H9 (cell line): ENCODE results near the gene ARHGAP26. TPM values are rescaled to one million over a fixed set of nuclear protein-coding genes. Genes with fewer than 3 reads are reported as not detected.

ENCODE experiments used
- DNase-seq: peaks from one replicate; pipeline ENCODE4 v3.0.0-alpha.2; 2017
- H2AFZ ChIP-seq: one replicate; pipeline ENCODE4 v1.6.1; 2013; ENCODE audit warnings: mild to moderate bottlenecking, low read length, control low read depth, moderate library complexity
- H2AK5ac ChIP-seq: 2 replicates; pipeline ENCODE4 v1.6.1; 2013; ENCODE audit warnings: low read length, control low read depth, mixed read lengths; ENCODE audit not compliant: insufficient read length
- H2BK120ac ChIP-seq: one replicate; pipeline ENCODE4 v1.6.1; 2013; ENCODE audit warnings: low read depth, mild to moderate bottlenecking, low read length, control low read depth, inconsistent platforms; ENCODE audit not compliant: poor library complexity, severe bottlenecking
- H2BK12ac ChIP-seq: 2 replicates; pipeline ENCODE4 v1.6.1; 2013; ENCODE audit warnings: low read length, control low read depth, mixed read lengths, low read depth; ENCODE audit not compliant: insufficient read length
- H2BK15ac ChIP-seq: 2 replicates; pipeline ENCODE4 v1.6.1; 2013; ENCODE audit warnings: low read depth, low read length, control low read depth
- H2BK20ac ChIP-seq: one replicate; pipeline ENCODE4 v1.6.1; 2013; ENCODE audit warnings: low read depth, mild to moderate bottlenecking, low read length, control low read depth, inconsistent platforms; ENCODE audit not compliant: poor library complexity, severe bottlenecking
- H2BK5ac ChIP-seq: 2 replicates; pipeline ENCODE4 v1.6.1; 2013; ENCODE audit warnings: low read length, control low read depth, mixed read lengths; ENCODE audit not compliant: insufficient read length
- H3K14ac ChIP-seq: 2 replicates; pipeline ENCODE4 v1.6.1; 2013; ENCODE audit warnings: low read length, control low read depth; ENCODE audit not compliant: insufficient read depth
- H3K18ac ChIP-seq: 2 replicates; pipeline ENCODE4 v1.6.1; 2013; ENCODE audit warnings: low read depth, mild to moderate bottlenecking, mixed read lengths, low read length, control low read depth; ENCODE audit not compliant: insufficient read length
- H3K23ac ChIP-seq: 2 replicates; pipeline ENCODE4 v1.6.1; 2013; ENCODE audit warnings: low read length, control low read depth, mixed read lengths, low read depth; ENCODE audit not compliant: insufficient read length
- H3K23me2 ChIP-seq: 2 replicates; pipeline ENCODE4 v1.6.1; 2013; ENCODE audit warnings: low read depth, mild to moderate bottlenecking, mixed read lengths, low read length, control low read depth; ENCODE audit not compliant: insufficient read length, poor library complexity, severe bottlenecking
- H3K27ac ChIP-seq: 2 replicates; pipeline ENCODE4 v1.5.1; 2013; ENCODE audit warnings: low read length, control low read depth, mixed read lengths, low read depth; ENCODE audit not compliant: insufficient read length
- H3K27me3 ChIP-seq: 2 replicates; pipeline ENCODE4 v1.6.1; 2013; ENCODE audit warnings: low read length, control low read depth, inconsistent platforms; ENCODE audit not compliant: insufficient read depth
- H3K4ac ChIP-seq: 2 replicates; pipeline ENCODE4 v1.6.1; 2013; ENCODE audit warnings: low read depth, mild to moderate bottlenecking, control low read depth, inconsistent platforms, low read length, moderate library complexity
- H3K4me1 ChIP-seq: 2 replicates; pipeline ENCODE4 v1.6.1; 2013; ENCODE audit warnings: low read length, control low read depth, inconsistent platforms; ENCODE audit not compliant: insufficient read depth
- H3K4me2 ChIP-seq: 2 replicates; pipeline ENCODE4 v1.6.1; 2013; ENCODE audit warnings: low read length, control low read depth, mixed read lengths; ENCODE audit not compliant: insufficient read length, insufficient read depth
- H3K56ac ChIP-seq: 2 replicates; pipeline ENCODE4 v1.6.1; 2013; ENCODE audit warnings: low read depth, mild to moderate bottlenecking, mixed read lengths, low read length, control low read depth; ENCODE audit not compliant: insufficient read length
- H3K79me1 ChIP-seq: 2 replicates; pipeline ENCODE4 v1.6.1; 2013; ENCODE audit warnings: low read depth, mild to moderate bottlenecking, moderate library complexity, low read length, control low read depth, inconsistent platforms; ENCODE audit not compliant: insufficient read depth, poor library complexity, severe bottlenecking
- H3K79me2 ChIP-seq: 2 replicates; pipeline ENCODE4 v1.6.1; 2013; ENCODE audit warnings: low read length, control low read depth, inconsistent platforms; ENCODE audit not compliant: insufficient read depth
- H3K9ac ChIP-seq: 2 replicates; pipeline ENCODE4 v1.6.1; 2013; ENCODE audit warnings: low read length, control low read depth, mixed read lengths; ENCODE audit not compliant: insufficient read length; ENCODE audit errors: extremely low read depth
- H3K9me3 ChIP-seq: one replicate; pipeline ENCODE4 v1.6.1; 2013; ENCODE audit warnings: low read depth, low read length, inconsistent platforms; ENCODE audit not compliant: control insufficient read depth
- H3T11ph ChIP-seq: one replicate; pipeline ENCODE4 v1.6.1; 2013; ENCODE audit warnings: mild to moderate bottlenecking, low read length, control low read depth, inconsistent platforms
- H4K20me1 ChIP-seq: one replicate; pipeline ENCODE4 v1.6.1; 2013; ENCODE audit not compliant: control insufficient read depth, insufficient read length, insufficient read depth
- H4K5ac ChIP-seq: 2 replicates; pipeline ENCODE4 v1.6.1; 2013; ENCODE audit warnings: low read depth, mild to moderate bottlenecking, mixed read lengths, low read length, control low read depth; ENCODE audit not compliant: insufficient read length
- H4K8ac ChIP-seq: replicated peaks from 2 replicates; pipeline ENCODE4 v1.6.1; 2013; ENCODE audit warnings: low read length, control low read depth, mixed read lengths, low read depth; ENCODE audit not compliant: insufficient read length
- H4K91ac ChIP-seq: 2 replicates; pipeline ENCODE4 v1.6.1; 2013; ENCODE audit warnings: low read depth, mild to moderate bottlenecking, moderate library complexity, mixed read lengths, low read length, control low read depth; ENCODE audit not compliant: insufficient read length
- H3K27ac Mint-ChIP-seq, 3 experiments: 2 replicates in 2 of 3; 3 replicates in 1 of 3; pipeline ENCODE4 v1.8.0; 2020 to 2021; ENCODE audit warnings: mixed read lengths in 3 of 3, mild to moderate bottlenecking in 1 of 3, moderate library complexity in 1 of 3
- H3K27me3 Mint-ChIP-seq: 2 replicates; pipeline ENCODE4 v1.8.0; 2021; ENCODE audit warnings: low read depth, mild to moderate bottlenecking, moderate library complexity, mixed read lengths
- H3K36me3 Mint-ChIP-seq, 3 experiments: 2 replicates in 2 of 3; 3 replicates in 1 of 3; pipeline ENCODE4 v1.8.0; 2020 to 2021; ENCODE audit warnings: low read depth in 3 of 3, mixed read lengths in 3 of 3; ENCODE audit not compliant: insufficient read depth in 1 of 3
- H3K4me1 Mint-ChIP-seq, 2 experiments: 2 replicates each; pipeline ENCODE4 v1.8.0; 2020; ENCODE audit warnings: mixed read lengths in 2 of 2
- H3K4me3 Mint-ChIP-seq, 2 experiments: 2 replicates in 1 of 2; 3 replicates in 1 of 2; pipeline ENCODE4 v1.8.0; 2020 to 2021; ENCODE audit warnings: mild to moderate bottlenecking in 2 of 2, mixed read lengths in 2 of 2, moderate library complexity in 1 of 2
- H3K9me3 Mint-ChIP-seq, 2 experiments: 2 replicates in 1 of 2; 3 replicates in 1 of 2; pipeline ENCODE4 v1.8.0; 2020; ENCODE audit warnings: mild to moderate bottlenecking in 2 of 2, mixed read lengths in 2 of 2, moderate library complexity in 1 of 2
- WGBS: extraction: QIAGEN DNeasy Blood & Tissue Kit; methylation state at CpG from one replicate; pipeline ENCODE4 v1.1.7; 2013; ENCODE audit warnings: missing lambda C conversion rate, low lambda C conversion rate, mixed read lengths; ENCODE audit not compliant: insufficient read length; ENCODE audit errors: extremely low coverage; 5-methylcytosine and 5-hydroxymethylcytosine counted together
- total RNA-seq: library from RNA; stranded (reverse); gene quantifications from 2 replicates; pipeline ENCODE4 v1.2.1, GENCODE V29; 2021
- TF ChIP-seq, protein P1 (sequence below): fragments of 200-600 bp; sonication (generic); conservative IDR thresholded peaks from 3 replicates; pipeline ENCODE4 v1.8.0; 2021; ENCODE audit warnings: antibody characterized with exemption, mild to moderate bottlenecking

Gene ARHGAP26
- total RNA-seq, 1 experiment from 2014 or later = 13.8 TPM

GRCh38 chr5:143243103-143243502 lies 472.9 kb downstream of the ARHGAP26 start:
- Histone ChIP-seq H3K4ac (no peak overlapping the region), H3K27me3 (no peaks in the 10 kb centered on the region), H3K4me2 (no peak overlapping the region), H2AK5ac (no peak overlapping the region), H3K18ac (no peak overlapping the region), H2AFZ (no peak overlapping the region), H3K79me1 (no peaks in the 10 kb centered on the region), H2BK120ac (no peak overlapping the region), H3K27ac (no peak overlapping the region), H3T11ph (no peak overlapping the region), H3K4me1 (no peaks in the 10 kb centered on the region; the same call in 1 of the 2 replicates), H3K9ac (no peak overlapping the region), H4K8ac (no peak overlapping the region), H4K20me1 (no peaks in the 10 kb centered on the region), H2BK12ac (no peak overlapping the region), H3K14ac (no peak overlapping the region), H3K79me2 (no peaks in the 10 kb centered on the region), H3K56ac (no peak overlapping the region), H3K23ac (no peak overlapping the region), H2BK15ac (no peak overlapping the region), H4K5ac (no peak overlapping the region), H3K23me2 (no peaks in the 10 kb centered on the region), H2BK5ac (no peak overlapping the region), H3K9me3 (no peaks in the 10 kb centered on the region), H4K91ac (no peak overlapping the region), H2BK20ac (no peak overlapping the region)
- TF ChIP-seq, protein P1, sequence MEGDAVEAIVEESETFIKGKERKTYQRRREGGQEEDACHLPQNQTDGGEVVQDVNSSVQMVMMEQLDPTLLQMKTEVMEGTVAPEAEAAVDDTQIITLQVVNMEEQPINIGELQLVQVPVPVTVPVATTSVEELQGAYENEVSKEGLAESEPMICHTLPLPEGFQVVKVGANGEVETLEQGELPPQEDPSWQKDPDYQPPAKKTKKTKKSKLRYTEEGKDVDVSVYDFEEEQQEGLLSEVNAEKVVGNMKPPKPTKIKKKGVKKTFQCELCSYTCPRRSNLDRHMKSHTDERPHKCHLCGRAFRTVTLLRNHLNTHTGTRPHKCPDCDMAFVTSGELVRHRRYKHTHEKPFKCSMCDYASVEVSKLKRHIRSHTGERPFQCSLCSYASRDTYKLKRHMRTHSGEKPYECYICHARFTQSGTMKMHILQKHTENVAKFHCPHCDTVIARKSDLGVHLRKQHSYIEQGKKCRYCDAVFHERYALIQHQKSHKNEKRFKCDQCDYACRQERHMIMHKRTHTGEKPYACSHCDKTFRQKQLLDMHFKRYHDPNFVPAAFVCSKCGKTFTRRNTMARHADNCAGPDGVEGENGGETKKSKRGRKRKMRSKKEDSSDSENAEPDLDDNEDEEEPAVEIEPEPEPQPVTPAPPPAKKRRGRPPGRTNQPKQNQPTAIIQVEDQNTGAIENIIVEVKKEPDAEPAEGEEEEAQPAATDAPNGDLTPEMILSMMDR = no peak
- WGBS = no CpG with 5 or more reads among the region's 6 CpGs
- H3K27ac Mint-ChIP-seq = no peak overlapping the region; a peak in 1 of 7 replicates
- no peak overlapping the region for H3K4me3 Mint-ChIP-seq
- H3K9me3 Mint-ChIP-seq = peaks cover 0 to 10% of the 10 kb centered on the region in 2 experiments; a peak in 3 of 5 replicates
- H3K36me3 Mint-ChIP-seq = peaks cover 0 to 4% (median 2%) of the 10 kb centered on the region in 3 experiments; a peak in 2 of 7 replicates
- no peak for DNase-seq
- H3K27me3 Mint-ChIP-seq = no peaks in the 10 kb centered on the region; the same call in none of the 2 replicates
- H3K4me1 Mint-ChIP-seq = peaks cover 3 to 11% of the 10 kb centered on the region in 2 experiments; a peak in 3 of 4 replicates
